H9 (cell line): ENCODE measurements around the gene TM4SF1. TPM values are rescaled to one million over a fixed set of nuclear protein-coding genes. Genes with fewer than 3 reads are reported as not detected.

ENCODE experiments used
- DNase-seq: peaks from one replicate; pipeline ENCODE4 v3.0.0-alpha.2; 2017
- H2AFZ ChIP-seq: one replicate; pipeline ENCODE4 v1.6.1; 2013; ENCODE audit warnings: mild to moderate bottlenecking, low read length, control low read depth, moderate library complexity
- H2AK5ac ChIP-seq: 2 replicates; pipeline ENCODE4 v1.6.1; 2013; ENCODE audit warnings: low read length, control low read depth, mixed read lengths; ENCODE audit not compliant: insufficient read length
- H2BK120ac ChIP-seq: one replicate; pipeline ENCODE4 v1.6.1; 2013; ENCODE audit warnings: low read depth, mild to moderate bottlenecking, low read length, control low read depth, inconsistent platforms; ENCODE audit not compliant: poor library complexity, severe bottlenecking
- H2BK12ac ChIP-seq: 2 replicates; pipeline ENCODE4 v1.6.1; 2013; ENCODE audit warnings: low read length, control low read depth, mixed read lengths, low read depth; ENCODE audit not compliant: insufficient read length
- H2BK15ac ChIP-seq: 2 replicates; pipeline ENCODE4 v1.6.1; 2013; ENCODE audit warnings: low read depth, low read length, control low read depth
- H2BK20ac ChIP-seq: one replicate; pipeline ENCODE4 v1.6.1; 2013; ENCODE audit warnings: low read depth, mild to moderate bottlenecking, low read length, control low read depth, inconsistent platforms; ENCODE audit not compliant: poor library complexity, severe bottlenecking
- H2BK5ac ChIP-seq: 2 replicates; pipeline ENCODE4 v1.6.1; 2013; ENCODE audit warnings: low read length, control low read depth, mixed read lengths; ENCODE audit not compliant: insufficient read length
- H3K14ac ChIP-seq: 2 replicates; pipeline ENCODE4 v1.6.1; 2013; ENCODE audit warnings: low read length, control low read depth; ENCODE audit not compliant: insufficient read depth
- H3K18ac ChIP-seq: 2 replicates; pipeline ENCODE4 v1.6.1; 2013; ENCODE audit warnings: low read depth, mild to moderate bottlenecking, mixed read lengths, low read length, control low read depth; ENCODE audit not compliant: insufficient read length
- H3K23ac ChIP-seq: 2 replicates; pipeline ENCODE4 v1.6.1; 2013; ENCODE audit warnings: low read length, control low read depth, mixed read lengths, low read depth; ENCODE audit not compliant: insufficient read length
- H3K23me2 ChIP-seq: 2 replicates; pipeline ENCODE4 v1.6.1; 2013; ENCODE audit warnings: low read depth, mild to moderate bottlenecking, mixed read lengths, low read length, control low read depth; ENCODE audit not compliant: insufficient read length, poor library complexity, severe bottlenecking
- H3K27ac ChIP-seq: 2 replicates; pipeline ENCODE4 v1.5.1; 2013; ENCODE audit warnings: low read length, control low read depth, mixed read lengths, low read depth; ENCODE audit not compliant: insufficient read length
- H3K27me3 ChIP-seq: 2 replicates; pipeline ENCODE4 v1.6.1; 2013; ENCODE audit warnings: low read length, control low read depth, inconsistent platforms; ENCODE audit not compliant: insufficient read depth
- H3K4ac ChIP-seq: 2 replicates; pipeline ENCODE4 v1.6.1; 2013; ENCODE audit warnings: low read depth, mild to moderate bottlenecking, control low read depth, inconsistent platforms, low read length, moderate library complexity
- H3K4me1 ChIP-seq: 2 replicates; pipeline ENCODE4 v1.6.1; 2013; ENCODE audit warnings: low read length, control low read depth, inconsistent platforms; ENCODE audit not compliant: insufficient read depth
- H3K4me2 ChIP-seq: 2 replicates; pipeline ENCODE4 v1.6.1; 2013; ENCODE audit warnings: low read length, control low read depth, mixed read lengths; ENCODE audit not compliant: insufficient read length, insufficient read depth
- H3K56ac ChIP-seq: 2 replicates; pipeline ENCODE4 v1.6.1; 2013; ENCODE audit warnings: low read depth, mild to moderate bottlenecking, mixed read lengths, low read length, control low read depth; ENCODE audit not compliant: insufficient read length
- H3K79me1 ChIP-seq: 2 replicates; pipeline ENCODE4 v1.6.1; 2013; ENCODE audit warnings: low read depth, mild to moderate bottlenecking, moderate library complexity, low read length, control low read depth, inconsistent platforms; ENCODE audit not compliant: insufficient read depth, poor library complexity, severe bottlenecking
- H3K79me2 ChIP-seq: 2 replicates; pipeline ENCODE4 v1.6.1; 2013; ENCODE audit warnings: low read length, control low read depth, inconsistent platforms; ENCODE audit not compliant: insufficient read depth
- H3K9ac ChIP-seq: 2 replicates; pipeline ENCODE4 v1.6.1; 2013; ENCODE audit warnings: low read length, control low read depth, mixed read lengths; ENCODE audit not compliant: insufficient read length; ENCODE audit errors: extremely low read depth
- H3K9me3 ChIP-seq: one replicate; pipeline ENCODE4 v1.6.1; 2013; ENCODE audit warnings: low read depth, low read length, inconsistent platforms; ENCODE audit not compliant: control insufficient read depth
- H3T11ph ChIP-seq: one replicate; pipeline ENCODE4 v1.6.1; 2013; ENCODE audit warnings: mild to moderate bottlenecking, low read length, control low read depth, inconsistent platforms
- H4K20me1 ChIP-seq: one replicate; pipeline ENCODE4 v1.6.1; 2013; ENCODE audit not compliant: control insufficient read depth, insufficient read length, insufficient read depth
- H4K5ac ChIP-seq: 2 replicates; pipeline ENCODE4 v1.6.1; 2013; ENCODE audit warnings: low read depth, mild to moderate bottlenecking, mixed read lengths, low read length, control low read depth; ENCODE audit not compliant: insufficient read length
- H4K8ac ChIP-seq: replicated peaks from 2 replicates; pipeline ENCODE4 v1.6.1; 2013; ENCODE audit warnings: low read length, control low read depth, mixed read lengths, low read depth; ENCODE audit not compliant: insufficient read length
- H4K91ac ChIP-seq: 2 replicates; pipeline ENCODE4 v1.6.1; 2013; ENCODE audit warnings: low read depth, mild to moderate bottlenecking, moderate library complexity, mixed read lengths, low read length, control low read depth; ENCODE audit not compliant: insufficient read length
- H3K27ac Mint-ChIP-seq, 3 experiments: 2 replicates in 2 of 3; 3 replicates in 1 of 3; pipeline ENCODE4 v1.8.0; 2020 to 2021; ENCODE audit warnings: mixed read lengths in 3 of 3, mild to moderate bottlenecking in 1 of 3, moderate library complexity in 1 of 3
- H3K27me3 Mint-ChIP-seq: 2 replicates; pipeline ENCODE4 v1.8.0; 2021; ENCODE audit warnings: low read depth, mild to moderate bottlenecking, moderate library complexity, mixed read lengths
- H3K36me3 Mint-ChIP-seq, 3 experiments: 2 replicates in 2 of 3; 3 replicates in 1 of 3; pipeline ENCODE4 v1.8.0; 2020 to 2021; ENCODE audit warnings: low read depth in 3 of 3, mixed read lengths in 3 of 3; ENCODE audit not compliant: insufficient read depth in 1 of 3
- H3K4me1 Mint-ChIP-seq, 2 experiments: 2 replicates each; pipeline ENCODE4 v1.8.0; 2020; ENCODE audit warnings: mixed read lengths in 2 of 2
- H3K4me3 Mint-ChIP-seq, 2 experiments: 2 replicates in 1 of 2; 3 replicates in 1 of 2; pipeline ENCODE4 v1.8.0; 2020 to 2021; ENCODE audit warnings: mild to moderate bottlenecking in 2 of 2, mixed read lengths in 2 of 2, moderate library complexity in 1 of 2
- H3K9me3 Mint-ChIP-seq, 2 experiments: 2 replicates in 1 of 2; 3 replicates in 1 of 2; pipeline ENCODE4 v1.8.0; 2020; ENCODE audit warnings: mild to moderate bottlenecking in 2 of 2, mixed read lengths in 2 of 2, moderate library complexity in 1 of 2
- WGBS: extraction: QIAGEN DNeasy Blood & Tissue Kit; methylation state at CpG from one replicate; pipeline ENCODE4 v1.1.7; 2013; ENCODE audit warnings: missing lambda C conversion rate, low lambda C conversion rate, mixed read lengths; ENCODE audit not compliant: insufficient read length; ENCODE audit errors: extremely low coverage; 5-methylcytosine and 5-hydroxymethylcytosine counted together
- total RNA-seq: library from RNA; stranded (reverse); gene quantifications from 2 replicates; pipeline ENCODE4 v1.2.1, GENCODE V29; 2021
- TF ChIP-seq, protein P1 (sequence below): fragments of 200-600 bp; sonication (generic); conservative IDR thresholded peaks from 3 replicates; pipeline ENCODE4 v1.8.0; 2021; ENCODE audit warnings: antibody characterized with exemption, mild to moderate bottlenecking

TM4SF1 gene
- total RNA-seq, 1 experiment from 2014 or later, result 1.2 TPM

DNA sequence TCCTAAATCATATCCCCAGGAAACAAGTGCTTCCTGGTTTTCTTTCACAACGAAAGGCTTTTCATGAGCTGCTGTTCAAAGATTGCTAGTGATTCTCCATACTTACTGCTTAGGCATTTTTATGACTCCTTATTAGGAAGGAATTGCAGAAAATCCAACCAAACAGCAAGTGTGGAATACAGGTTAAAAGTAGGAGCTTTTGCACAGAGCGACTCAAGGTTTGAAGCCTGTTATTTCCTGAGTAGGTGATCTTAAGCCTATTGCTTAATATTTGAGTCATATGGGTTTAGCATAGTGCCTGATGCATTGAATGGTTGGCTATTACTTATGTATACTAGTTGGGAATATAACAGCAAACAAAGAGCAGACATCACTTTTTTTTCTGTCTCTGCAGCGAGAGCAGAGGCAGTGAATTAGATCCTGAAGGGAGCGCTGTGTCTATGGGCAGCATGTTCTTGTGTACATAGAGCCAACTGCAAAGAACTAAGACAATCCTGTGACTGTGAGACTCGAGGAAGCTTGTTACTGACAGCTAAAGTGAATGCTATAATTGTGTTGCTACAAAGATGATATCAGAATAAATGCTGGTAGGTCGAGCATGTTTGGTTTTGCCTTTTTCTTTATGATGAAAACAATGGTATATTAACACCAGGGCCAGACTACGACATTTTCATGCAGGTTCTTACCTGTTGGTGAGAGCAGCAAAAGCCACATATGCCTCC, 6.3 kb downstream of the TM4SF1 start:
- Histone ChIP-seq H4K20me1 (no peaks in the 10 kb centered on the region), H3K4ac (no peak overlapping the region), H3K18ac (no peak overlapping the region), H3K14ac (no peak overlapping the region), H3K79me1 (no peaks in the 10 kb centered on the region), H3K9me3 (no peaks in the 10 kb centered on the region), H2AK5ac (no peak overlapping the region), H4K8ac (no peak overlapping the region), H2BK20ac (peak overlapping the region; percentile 14), H3K4me2 (no peak overlapping the region), H3K4me1 (peaks cover 5% of the 10 kb centered on the region), H4K91ac (no peak overlapping the region), H3T11ph (no peak overlapping the region), H2BK5ac (no peak overlapping the region), H3K9ac (no peak overlapping the region), H3K27me3 (no peaks in the 10 kb centered on the region), H3K23me2 (no peaks in the 10 kb centered on the region), H2BK12ac (no peak overlapping the region), H3K23ac (no peak overlapping the region), H3K79me2 (no peaks in the 10 kb centered on the region), H2BK120ac (no peak overlapping the region), H3K27ac (no peak overlapping the region), H2BK15ac (no peak overlapping the region), H2AFZ (no peak overlapping the region), H3K56ac (no peak overlapping the region), H4K5ac (no peak overlapping the region)
- H3K36me3 Mint-ChIP-seq, result no peaks in the 10 kb centered on the region
- DNase-seq, result no peak
- no peaks in the 10 kb centered on the region for H3K27me3 Mint-ChIP-seq
- H3K4me3 Mint-ChIP-seq, result no peak overlapping the region
- H3K9me3 Mint-ChIP-seq, result no peaks in the 10 kb centered on the region
- peaks cover 61 to 64% of the 10 kb centered on the region in 2 experiments for H3K4me1 Mint-ChIP-seq
- no CpG with 5 or more reads among the region's 7 CpGs for WGBS
- H3K27ac Mint-ChIP-seq, result peak overlapping the region in 1 of 3 experiments; percentile 47; a peak in 4 of 7 replicates
- TF ChIP-seq, protein P1, sequence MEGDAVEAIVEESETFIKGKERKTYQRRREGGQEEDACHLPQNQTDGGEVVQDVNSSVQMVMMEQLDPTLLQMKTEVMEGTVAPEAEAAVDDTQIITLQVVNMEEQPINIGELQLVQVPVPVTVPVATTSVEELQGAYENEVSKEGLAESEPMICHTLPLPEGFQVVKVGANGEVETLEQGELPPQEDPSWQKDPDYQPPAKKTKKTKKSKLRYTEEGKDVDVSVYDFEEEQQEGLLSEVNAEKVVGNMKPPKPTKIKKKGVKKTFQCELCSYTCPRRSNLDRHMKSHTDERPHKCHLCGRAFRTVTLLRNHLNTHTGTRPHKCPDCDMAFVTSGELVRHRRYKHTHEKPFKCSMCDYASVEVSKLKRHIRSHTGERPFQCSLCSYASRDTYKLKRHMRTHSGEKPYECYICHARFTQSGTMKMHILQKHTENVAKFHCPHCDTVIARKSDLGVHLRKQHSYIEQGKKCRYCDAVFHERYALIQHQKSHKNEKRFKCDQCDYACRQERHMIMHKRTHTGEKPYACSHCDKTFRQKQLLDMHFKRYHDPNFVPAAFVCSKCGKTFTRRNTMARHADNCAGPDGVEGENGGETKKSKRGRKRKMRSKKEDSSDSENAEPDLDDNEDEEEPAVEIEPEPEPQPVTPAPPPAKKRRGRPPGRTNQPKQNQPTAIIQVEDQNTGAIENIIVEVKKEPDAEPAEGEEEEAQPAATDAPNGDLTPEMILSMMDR, result peak; percentile 26; the same call in 1 of the 3 replicates
